ENCODE data around the gene BACE1.
"Not testable (repeated sequence)": the region's sequence is repeated elsewhere in the genome, so short reads cannot be mapped to it uniquely, and the experiment has no call there.

Gene BACE1

DNA sequence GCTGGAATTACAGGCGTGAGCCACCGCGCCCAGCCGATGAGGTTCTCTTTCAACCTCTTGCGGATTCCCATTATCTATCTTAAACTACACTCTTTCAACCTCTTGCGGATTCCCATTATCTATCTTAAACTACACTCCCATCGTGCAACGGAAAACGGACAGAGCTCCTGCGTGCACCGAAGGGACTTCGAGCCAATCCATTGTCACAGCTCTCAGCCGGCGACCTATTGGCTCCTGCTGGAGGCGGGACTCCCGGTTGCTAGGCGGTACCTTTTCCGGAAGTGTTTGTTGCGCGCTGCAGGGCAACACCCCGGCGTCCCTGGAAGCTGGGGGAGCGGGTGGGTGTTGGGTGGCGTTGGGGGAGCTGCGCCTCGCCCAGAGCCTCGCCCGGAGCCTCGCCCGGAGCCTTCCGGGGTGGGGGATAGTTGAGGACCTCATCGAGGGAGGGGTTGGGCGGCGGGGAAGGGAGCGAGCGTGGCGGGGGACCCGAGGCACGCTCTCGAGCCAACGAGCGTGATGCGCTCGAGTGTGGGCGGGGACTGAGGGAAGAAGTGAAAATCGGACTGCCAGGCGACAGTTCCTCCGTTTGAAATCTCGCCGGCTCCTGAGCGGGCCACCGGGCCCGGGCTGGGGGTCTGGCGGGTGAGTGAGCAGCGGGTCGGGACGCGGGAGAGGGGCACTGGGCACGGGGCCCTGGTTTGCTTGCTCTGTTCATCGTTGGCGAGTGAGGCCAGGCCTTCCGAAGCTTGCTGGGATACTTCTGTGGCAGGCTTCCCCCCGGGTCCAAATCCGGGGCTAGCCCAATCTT lies 11.7 kb upstream of the BACE1 start, which contains the start of gene CEP164:
TSS of gene CEP164 (plus strand) at position 288 of the 808 bp plus-strand sequence. CDS start 10,733 bp downstream, outside the sequence.
- peaks cover 6% of the 10 kb centered on the region for H3K4me1 Mint-ChIP-seq
- peak within 1 kb of the TSS in 1 of 3 experiments; percentile 21 for H3K27ac Mint-ChIP-seq
- H3K36me3 Mint-ChIP-seq (ENCODE audit: low read depth) = peaks cover 4% of the 10 kb centered on the region
- H3K9me3 Mint-ChIP-seq = no peaks in the 10 kb centered on the region
- no peaks in the 10 kb centered on the region for H3K27me3 Mint-ChIP-seq (ENCODE audit: low read depth)
- TF ChIP-seq, protein P1, sequence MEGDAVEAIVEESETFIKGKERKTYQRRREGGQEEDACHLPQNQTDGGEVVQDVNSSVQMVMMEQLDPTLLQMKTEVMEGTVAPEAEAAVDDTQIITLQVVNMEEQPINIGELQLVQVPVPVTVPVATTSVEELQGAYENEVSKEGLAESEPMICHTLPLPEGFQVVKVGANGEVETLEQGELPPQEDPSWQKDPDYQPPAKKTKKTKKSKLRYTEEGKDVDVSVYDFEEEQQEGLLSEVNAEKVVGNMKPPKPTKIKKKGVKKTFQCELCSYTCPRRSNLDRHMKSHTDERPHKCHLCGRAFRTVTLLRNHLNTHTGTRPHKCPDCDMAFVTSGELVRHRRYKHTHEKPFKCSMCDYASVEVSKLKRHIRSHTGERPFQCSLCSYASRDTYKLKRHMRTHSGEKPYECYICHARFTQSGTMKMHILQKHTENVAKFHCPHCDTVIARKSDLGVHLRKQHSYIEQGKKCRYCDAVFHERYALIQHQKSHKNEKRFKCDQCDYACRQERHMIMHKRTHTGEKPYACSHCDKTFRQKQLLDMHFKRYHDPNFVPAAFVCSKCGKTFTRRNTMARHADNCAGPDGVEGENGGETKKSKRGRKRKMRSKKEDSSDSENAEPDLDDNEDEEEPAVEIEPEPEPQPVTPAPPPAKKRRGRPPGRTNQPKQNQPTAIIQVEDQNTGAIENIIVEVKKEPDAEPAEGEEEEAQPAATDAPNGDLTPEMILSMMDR (IDR thresholded peaks at IDR 0.05; ENCODE audit: unreplicated experiment in 3 of 3) = no peak
- peak within 1 kb of the TSS; percentile 78 for H3K4me3 Mint-ChIP-seq

DNA sequence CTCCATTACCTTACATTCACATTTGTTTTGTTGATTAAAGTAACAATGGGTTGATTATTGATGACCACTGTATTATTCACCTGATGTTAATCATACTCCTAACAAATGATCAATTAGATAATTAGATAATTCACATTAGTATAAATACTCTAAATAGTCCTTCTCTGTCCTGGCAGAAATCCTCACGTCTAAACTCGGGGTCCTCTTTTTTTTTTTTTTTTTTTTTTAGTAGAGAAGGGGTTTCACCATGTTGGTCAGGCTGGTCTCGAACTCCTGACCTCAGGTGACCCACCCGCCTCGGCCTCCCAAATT lies 11.2 kb upstream of the BACE1 start:
- not testable (repeated sequence) for H3K27me3 Mint-ChIP-seq (ENCODE audit: low read depth); H3K36me3 Mint-ChIP-seq (ENCODE audit: low read depth); H3K9me3 Mint-ChIP-seq; H3K4me1 Mint-ChIP-seq; H3K27ac Mint-ChIP-seq
- peak overlapping the region in 2 of 3 experiments; percentile 78 for H3K4me3 Mint-ChIP-seq

DNA sequence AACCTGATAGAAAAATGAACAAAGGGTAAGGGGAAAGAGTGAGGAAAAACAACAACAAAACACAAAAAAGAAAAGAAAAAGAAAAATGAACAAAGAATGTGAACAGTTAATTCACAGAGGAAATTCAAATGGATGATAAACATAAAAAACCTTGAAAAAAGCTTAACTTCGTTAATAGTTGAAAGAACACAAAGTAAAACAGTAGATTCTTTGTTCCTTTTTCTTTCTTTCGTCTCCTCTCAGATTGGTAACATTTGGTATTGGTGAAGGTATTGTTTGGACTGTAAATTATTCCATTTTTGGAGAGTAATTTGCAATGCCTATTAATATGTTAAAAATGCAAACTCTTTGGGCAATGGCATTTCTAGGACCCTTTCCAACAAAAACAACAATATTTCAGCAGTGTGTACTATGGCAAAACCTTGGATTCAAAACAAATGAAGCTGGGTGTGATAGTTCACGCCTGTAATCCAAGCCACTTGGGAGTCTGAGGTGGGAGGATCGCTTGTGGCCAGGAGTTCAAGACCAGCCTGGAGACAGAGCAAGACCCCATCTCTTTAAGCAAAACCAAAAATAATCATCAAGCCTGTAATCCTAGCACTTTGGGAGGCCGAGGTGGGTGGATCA lies 3.3 kb upstream of the BACE1 start:
- H3K4me3 Mint-ChIP-seq = peak overlapping the region in 1 of 3 experiments; percentile 36
- H3K27me3 Mint-ChIP-seq (ENCODE audit: low read depth) = no peaks in the 10 kb centered on the region
- H3K36me3 Mint-ChIP-seq (ENCODE audit: low read depth) = peaks cover 4% of the 10 kb centered on the region
- H3K27ac Mint-ChIP-seq = no peak overlapping the region
- TF ChIP-seq, protein P1 (IDR thresholded peaks at IDR 0.05; ENCODE audit: unreplicated experiment in 3 of 3) = no peak
- peaks cover 14% of the 10 kb centered on the region for H3K4me1 Mint-ChIP-seq
- no peaks in the 10 kb centered on the region for H3K9me3 Mint-ChIP-seq

DNA sequence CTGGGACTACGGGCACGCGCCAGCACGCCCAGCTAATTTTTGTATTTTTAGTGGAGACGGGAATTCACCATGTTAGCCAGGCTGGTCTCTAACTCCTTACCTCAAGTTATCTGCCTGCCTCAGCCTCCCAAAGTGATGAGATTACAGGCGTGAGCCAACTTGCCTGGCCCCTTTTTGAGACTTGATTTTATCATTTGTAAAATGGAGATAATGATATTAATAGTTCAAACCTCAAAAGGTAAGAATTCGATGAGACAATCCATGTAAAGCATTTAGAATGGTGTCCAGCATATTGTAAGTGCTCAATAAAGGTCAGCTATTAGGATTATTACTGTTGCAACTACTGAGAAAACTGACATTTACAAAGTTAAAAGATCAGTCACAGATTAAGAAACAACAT lies 2.7 kb upstream of the BACE1 start:
- no peaks in the 10 kb centered on the region for H3K27me3 Mint-ChIP-seq (ENCODE audit: low read depth)
- peaks cover 20% of the 10 kb centered on the region for H3K4me1 Mint-ChIP-seq
- H3K27ac Mint-ChIP-seq = no peak overlapping the region
- H3K9me3 Mint-ChIP-seq = no peaks in the 10 kb centered on the region
- H3K4me3 Mint-ChIP-seq = no peak overlapping the region
- H3K36me3 Mint-ChIP-seq (ENCODE audit: low read depth) = peaks cover 4% of the 10 kb centered on the region
- TF ChIP-seq, protein P1 (IDR thresholded peaks at IDR 0.05; ENCODE audit: unreplicated experiment in 3 of 3) = no peak

DNA sequence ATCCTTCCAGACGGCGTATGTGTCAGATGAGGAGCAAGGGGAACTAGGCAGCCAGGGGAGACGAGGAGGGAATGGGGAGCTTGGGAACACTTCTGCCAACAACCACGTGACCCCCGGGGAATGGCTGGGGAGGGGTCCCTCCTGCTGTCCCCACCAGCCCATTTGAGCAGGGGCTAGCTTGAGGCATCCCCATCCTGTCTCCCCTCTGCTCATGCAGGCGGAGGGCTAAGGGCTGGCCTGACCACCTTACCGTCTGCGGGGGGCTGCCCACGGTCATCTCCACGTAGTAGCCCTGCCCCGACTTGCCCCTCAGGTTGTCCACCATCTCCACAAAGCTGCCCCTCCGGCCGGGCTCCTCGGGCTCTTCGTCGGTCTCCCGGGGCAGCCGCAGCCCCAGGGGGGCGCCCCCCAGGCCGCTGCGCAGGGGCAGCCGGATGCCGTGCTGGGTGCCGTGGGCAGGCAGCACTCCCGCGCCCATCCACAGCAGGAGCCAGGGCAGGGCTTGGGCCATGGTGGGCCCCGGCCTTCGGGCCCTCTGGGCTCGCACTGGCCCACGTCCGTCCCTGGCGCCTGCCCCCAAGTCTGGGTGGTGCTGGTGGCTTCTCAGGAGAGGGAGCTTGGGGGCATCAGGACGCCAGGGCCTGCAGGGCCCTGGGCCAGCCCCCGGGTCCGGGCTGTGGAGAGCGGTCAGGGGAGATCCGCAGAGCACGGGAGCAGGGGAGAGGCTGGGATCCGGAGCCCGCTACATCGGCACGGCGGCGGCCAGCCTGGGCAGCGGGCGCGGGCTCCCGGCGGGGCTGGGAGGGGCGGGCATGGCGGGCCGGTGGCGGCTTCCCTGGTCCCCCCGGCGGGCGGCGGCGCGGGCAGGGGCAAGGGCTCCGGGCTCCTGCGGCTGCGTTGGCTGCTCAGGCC lies 515 bp downstream of the BACE1 start:
- peak overlapping the region in 1 of 3 experiments; percentile 35 for H3K27ac Mint-ChIP-seq
- TF ChIP-seq, protein P1 (IDR thresholded peaks at IDR 0.05; ENCODE audit: unreplicated experiment in 3 of 3) = no peak
- peaks cover 25% of the 10 kb centered on the region for H3K4me1 Mint-ChIP-seq

DNA sequence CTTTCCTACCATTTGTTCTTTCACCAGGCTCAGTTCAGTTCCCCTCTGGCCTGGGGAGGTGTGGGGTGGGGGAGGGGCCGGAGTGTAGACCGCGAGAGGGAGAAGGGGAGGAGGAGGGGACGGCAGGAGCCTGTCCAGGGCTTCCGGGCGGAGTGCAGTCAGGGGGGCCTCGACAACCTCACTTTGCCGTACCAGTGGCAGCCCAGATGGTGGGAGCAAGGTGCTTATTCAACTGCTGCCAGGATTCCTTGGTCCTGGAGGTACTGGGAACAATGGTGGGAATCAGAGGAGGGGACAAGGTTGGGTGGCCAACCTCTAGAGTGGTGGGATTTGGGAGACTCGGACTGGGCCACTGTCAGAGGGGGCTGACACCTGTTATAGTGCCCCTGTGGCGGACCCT lies 1.2 kb downstream of the BACE1 start:
- peak overlapping the region; percentile 88 to 90 (median 88) for H3K4me3 Mint-ChIP-seq
- peak overlapping the region in 1 of 3 experiments; percentile 35 for H3K27ac Mint-ChIP-seq
- no peaks in the 10 kb centered on the region for H3K9me3 Mint-ChIP-seq
- H3K27me3 Mint-ChIP-seq (ENCODE audit: low read depth) = no peaks in the 10 kb centered on the region
- peaks cover 25% of the 10 kb centered on the region for H3K4me1 Mint-ChIP-seq
- TF ChIP-seq, protein P1 (IDR thresholded peaks at IDR 0.05; ENCODE audit: unreplicated experiment in 3 of 3) = no peak
- no peaks in the 10 kb centered on the region for H3K36me3 Mint-ChIP-seq (ENCODE audit: low read depth)

More for the DNA sequence above, 515 bp downstream of the BACE1 start:
- Mint-ChIP-seq H3K36me3 (ENCODE audit: low read depth) (no peaks in the 10 kb centered on the region), H3K4me3 (peak overlapping the region; percentile 90 to 92 (median 91)), H3K27me3 (ENCODE audit: low read depth) (no peaks in the 10 kb centered on the region), H3K9me3 (no peaks in the 10 kb centered on the region)

Data from nephron (organoid).